ENCODE results near the gene TENM3.

TENM3 gene

DNA sequence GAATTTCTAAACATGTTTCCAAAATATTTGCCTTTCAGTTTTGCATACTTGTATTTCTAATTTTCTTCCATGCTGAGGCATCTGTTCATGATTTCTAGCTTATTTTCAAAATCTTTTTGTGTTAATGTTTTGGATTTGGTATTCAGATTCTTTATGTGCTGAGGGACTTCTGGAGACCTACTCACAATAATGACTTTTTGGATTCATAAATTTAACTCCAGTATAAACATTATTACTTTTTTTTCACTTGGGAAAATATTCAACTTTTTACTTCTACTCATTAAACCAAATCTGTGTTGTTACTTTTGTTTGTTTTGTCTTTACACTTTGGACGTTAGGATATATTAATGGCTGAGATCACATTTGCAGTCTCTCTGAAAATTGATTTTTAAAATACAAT lies 183.7 kb downstream of the TENM3 start:
- Mint-ChIP-seq H3K4me1 (peaks cover 51% of the 10 kb centered on the region), H3K27ac (peak overlapping the region; percentile 78 to 95 (median 94)), H3K36me3 (ENCODE audit: low read depth) (no peaks in the 10 kb centered on the region), H3K9me3 (no peaks in the 10 kb centered on the region), H3K4me3 (no peak overlapping the region), H3K27me3 (ENCODE audit: low read depth) (no peaks in the 10 kb centered on the region)
- TF ChIP-seq, protein P1, sequence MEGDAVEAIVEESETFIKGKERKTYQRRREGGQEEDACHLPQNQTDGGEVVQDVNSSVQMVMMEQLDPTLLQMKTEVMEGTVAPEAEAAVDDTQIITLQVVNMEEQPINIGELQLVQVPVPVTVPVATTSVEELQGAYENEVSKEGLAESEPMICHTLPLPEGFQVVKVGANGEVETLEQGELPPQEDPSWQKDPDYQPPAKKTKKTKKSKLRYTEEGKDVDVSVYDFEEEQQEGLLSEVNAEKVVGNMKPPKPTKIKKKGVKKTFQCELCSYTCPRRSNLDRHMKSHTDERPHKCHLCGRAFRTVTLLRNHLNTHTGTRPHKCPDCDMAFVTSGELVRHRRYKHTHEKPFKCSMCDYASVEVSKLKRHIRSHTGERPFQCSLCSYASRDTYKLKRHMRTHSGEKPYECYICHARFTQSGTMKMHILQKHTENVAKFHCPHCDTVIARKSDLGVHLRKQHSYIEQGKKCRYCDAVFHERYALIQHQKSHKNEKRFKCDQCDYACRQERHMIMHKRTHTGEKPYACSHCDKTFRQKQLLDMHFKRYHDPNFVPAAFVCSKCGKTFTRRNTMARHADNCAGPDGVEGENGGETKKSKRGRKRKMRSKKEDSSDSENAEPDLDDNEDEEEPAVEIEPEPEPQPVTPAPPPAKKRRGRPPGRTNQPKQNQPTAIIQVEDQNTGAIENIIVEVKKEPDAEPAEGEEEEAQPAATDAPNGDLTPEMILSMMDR (IDR thresholded peaks at IDR 0.05; ENCODE audit: unreplicated experiment in 3 of 3): no peak

DNA sequence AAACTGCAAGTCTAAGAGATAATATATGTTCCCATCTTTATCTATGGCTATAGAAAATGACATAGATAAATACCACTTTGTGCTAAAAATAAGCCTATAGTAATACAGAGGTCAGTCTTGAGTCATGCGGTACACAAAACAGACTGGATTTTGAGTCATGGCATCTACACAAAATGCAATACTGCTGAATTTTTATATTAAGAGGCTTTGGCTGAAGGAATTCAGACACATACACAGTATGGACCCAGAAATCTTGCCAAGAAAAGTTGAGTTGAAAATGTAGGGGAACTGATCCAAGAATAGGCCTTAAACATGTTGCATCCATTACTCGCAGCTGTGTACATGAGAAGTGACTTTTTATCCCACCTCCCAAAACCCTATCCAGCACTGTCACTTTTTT lies 184.4 kb downstream of the TENM3 start:
- H3K9me3 Mint-ChIP-seq: no peaks in the 10 kb centered on the region
- peak overlapping the region in 1 of 3 experiments; percentile 37 for H3K4me3 Mint-ChIP-seq
- H3K27me3 Mint-ChIP-seq (ENCODE audit: low read depth): no peaks in the 10 kb centered on the region
- H3K36me3 Mint-ChIP-seq (ENCODE audit: low read depth): peaks cover 4% of the 10 kb centered on the region
- TF ChIP-seq, protein P1 (IDR thresholded peaks at IDR 0.05; ENCODE audit: unreplicated experiment in 3 of 3): no peak
- H3K4me1 Mint-ChIP-seq: peaks cover 48% of the 10 kb centered on the region
- peak overlapping the region; percentile 78 to 95 (median 94) for H3K27ac Mint-ChIP-seq

DNA sequence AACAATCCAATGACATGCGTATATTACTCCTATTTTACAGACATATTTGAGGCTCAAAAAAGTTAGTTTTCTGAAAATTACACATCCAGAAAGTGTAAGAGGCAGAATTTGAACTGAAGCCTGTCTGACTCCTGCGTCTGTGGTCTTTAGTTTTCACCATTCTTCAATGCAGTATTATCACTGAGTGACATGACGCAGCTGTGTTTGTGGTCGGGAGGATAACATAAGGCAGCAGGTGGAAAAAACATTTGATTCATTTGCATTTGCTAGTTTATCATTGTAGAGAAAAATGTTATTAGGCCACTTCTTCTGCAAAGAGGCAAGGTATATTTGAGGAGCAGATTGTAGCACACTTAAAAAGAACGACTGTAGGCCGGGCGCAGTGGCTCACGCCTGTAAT lies 186.7 kb downstream of the TENM3 start:
- Mint-ChIP-seq H3K36me3 (ENCODE audit: low read depth) (peaks cover 7% of the 10 kb centered on the region), H3K4me1 (peaks cover 39% of the 10 kb centered on the region), H3K4me3 (no peak overlapping the region), H3K9me3 (no peaks in the 10 kb centered on the region), H3K27me3 (ENCODE audit: low read depth) (no peaks in the 10 kb centered on the region), H3K27ac (peak overlapping the region in 2 of 3 experiments; percentile 43 to 45)
- TF ChIP-seq, protein P1 (IDR thresholded peaks at IDR 0.05; ENCODE audit: unreplicated experiment in 3 of 3): no peak

DNA sequence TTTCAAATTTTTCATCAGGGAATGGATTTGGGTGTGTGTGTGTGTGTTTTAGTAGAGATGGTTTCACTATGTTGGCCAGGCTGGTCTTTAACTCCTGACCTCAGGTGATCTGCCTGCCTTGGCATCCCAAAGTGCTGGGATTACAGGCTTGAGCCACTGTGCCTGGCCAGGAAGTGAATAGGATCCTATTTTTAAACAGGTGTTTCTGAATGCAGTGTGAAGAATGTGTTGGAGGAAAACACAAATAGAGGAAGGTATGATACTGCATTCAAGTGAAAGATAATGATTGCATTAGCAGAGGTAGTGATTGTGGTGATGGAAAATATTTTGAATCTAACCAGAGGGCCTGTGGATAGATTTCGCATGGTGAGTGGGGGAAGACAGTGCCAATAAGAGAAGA lies 189.6 kb downstream of the TENM3 start:
- H3K36me3 Mint-ChIP-seq (ENCODE audit: low read depth): peaks cover 11% of the 10 kb centered on the region
- TF ChIP-seq, protein P1 (IDR thresholded peaks at IDR 0.05; ENCODE audit: unreplicated experiment in 3 of 3): no peak
- H3K27ac Mint-ChIP-seq: no peak overlapping the region
- H3K9me3 Mint-ChIP-seq: no peaks in the 10 kb centered on the region
- peaks cover 31% of the 10 kb centered on the region for H3K4me1 Mint-ChIP-seq
- H3K27me3 Mint-ChIP-seq (ENCODE audit: low read depth): no peaks in the 10 kb centered on the region
- no peak overlapping the region for H3K4me3 Mint-ChIP-seq

DNA sequence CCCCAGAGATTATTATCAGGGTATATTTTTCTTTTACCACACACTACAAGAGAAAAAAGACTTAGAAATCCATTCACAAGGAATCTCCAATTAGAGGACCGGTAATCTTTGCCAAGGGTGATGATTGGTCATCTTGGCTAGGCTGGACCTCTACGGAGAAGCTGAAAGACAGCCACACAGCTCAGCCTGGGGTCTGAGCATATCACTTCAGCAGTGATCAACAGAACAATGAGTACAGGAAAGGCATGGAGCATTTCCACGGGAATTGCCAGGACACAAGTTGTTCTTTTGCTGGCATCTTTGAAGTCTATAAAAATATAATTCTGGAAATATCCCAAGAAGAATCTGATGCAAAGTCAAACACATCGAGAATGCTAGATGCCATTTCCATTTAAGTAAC lies 191.5 kb downstream of the TENM3 start:
- Mint-ChIP-seq H3K9me3 (no peaks in the 10 kb centered on the region), H3K4me1 (peaks cover 23% of the 10 kb centered on the region), H3K27ac (no peak overlapping the region), H3K27me3 (ENCODE audit: low read depth) (no peaks in the 10 kb centered on the region), H3K4me3 (no peak overlapping the region), H3K36me3 (ENCODE audit: low read depth) (peaks cover 11% of the 10 kb centered on the region)
- TF ChIP-seq, protein P1 (IDR thresholded peaks at IDR 0.05; ENCODE audit: unreplicated experiment in 3 of 3): no peak

DNA sequence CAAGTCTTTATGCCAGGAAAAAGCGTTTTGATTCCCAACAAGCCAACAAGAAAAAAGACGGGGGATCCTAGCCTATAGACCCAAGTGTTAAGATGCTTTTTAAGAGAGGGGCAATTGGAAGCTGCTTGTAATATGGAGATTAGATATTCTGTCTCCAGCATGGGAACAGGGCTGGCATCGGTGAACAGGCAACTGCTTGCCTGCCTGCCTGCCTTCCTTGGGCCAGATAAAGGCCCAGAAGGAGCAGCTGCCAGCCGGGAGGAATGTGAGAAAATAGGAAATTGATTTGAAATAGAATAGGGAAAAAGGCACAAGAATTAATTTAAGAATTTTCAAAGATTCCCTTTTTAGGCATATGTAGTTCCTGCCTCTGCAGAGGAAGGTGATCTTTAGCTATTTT lies 192.2 kb downstream of the TENM3 start:
- no peak overlapping the region for H3K27ac Mint-ChIP-seq
- no peaks in the 10 kb centered on the region for H3K9me3 Mint-ChIP-seq

More for the DNA sequence above, 192.2 kb downstream of the TENM3 start:
- TF ChIP-seq, protein P1 (IDR thresholded peaks at IDR 0.05; ENCODE audit: unreplicated experiment in 3 of 3): no peak
- Mint-ChIP-seq H3K36me3 (ENCODE audit: low read depth) (peaks cover 14% of the 10 kb centered on the region), H3K4me3 (no peak overlapping the region), H3K4me1 (peaks cover 16% of the 10 kb centered on the region), H3K27me3 (ENCODE audit: low read depth) (no peaks in the 10 kb centered on the region)

Data from nephron (organoid).